ENCODE results near the gene B4GALNT1. TPM values are rescaled to one million over a fixed set of nuclear protein-coding genes. Genes with fewer than 3 reads are reported as not detected.

B4GALNT1 gene
- total RNA-seq, 2 experiments from 2014 or later: 1.2 to 3.1 TPM

DNA sequence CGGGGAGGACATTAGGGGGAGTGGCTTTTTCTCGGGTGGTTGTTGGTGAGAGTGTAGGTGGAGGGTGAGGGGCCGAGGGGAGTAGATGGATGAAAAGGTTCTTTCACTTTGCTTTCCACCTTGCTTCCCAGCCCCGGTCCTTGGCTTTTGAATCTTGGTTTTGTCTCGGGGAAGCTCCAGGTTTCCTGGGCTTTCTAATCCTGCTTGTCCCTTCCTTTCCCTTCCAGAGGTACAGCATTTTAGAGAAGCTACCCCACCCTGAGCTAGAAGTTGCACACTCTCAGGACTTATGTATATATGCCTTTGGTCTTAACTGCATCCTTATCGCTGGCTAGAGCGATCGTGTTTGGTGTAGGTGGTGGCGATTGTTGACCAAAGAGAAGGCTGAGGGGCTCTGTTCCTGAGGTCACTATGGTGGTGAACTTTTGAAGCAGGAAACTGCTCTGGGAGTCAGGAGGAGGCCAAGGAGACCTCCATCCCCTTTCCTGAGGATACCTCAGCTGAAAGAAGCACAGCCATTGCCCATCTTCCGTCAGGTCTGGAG is 41.1 kb downstream of the B4GALNT1 start:
- peak overlapping the region; percentile 78 for H3K4me3 ChIP-seq (ENCODE audit: low read depth, low read length, poor library complexity, severe bottlenecking)
- peaks cover 24% of the 10 kb centered on the region for H3K36me3 ChIP-seq (ENCODE audit: insufficient read depth, low read length)
- TF ChIP-seq CTCF (conservative IDR thresholded peaks at IDR 0.05; ENCODE audit: low read length): no peak
- TF ChIP-seq EZH2phosphoT487 (IDR thresholded peaks at IDR 0.05; ENCODE audit: borderline replicate concordance, low read depth, low read length): no peak
- BruUV-seq (replicated peaks): TSS peak; percentile 58
- H3K9me2 ChIP-seq (ENCODE audit: insufficient read depth, low read length): no peaks in the 10 kb centered on the region
- CTCF ChIA-PET (ENCODE audit: unreplicated experiment): no interaction called here
- peaks cover 18% of the 10 kb centered on the region for H3K4me1 ChIP-seq (ENCODE audit: insufficient read depth, low read length, poor library complexity, severe bottlenecking)
- POLR2A ChIA-PET: interaction anchor here (0.5 to 1.6 kb wide), 2 partner anchors 15 to 54 kb away, joined by 3 read pairs; no protein-coding TSS in a partner anchor
- no peaks in the 10 kb centered on the region for H4K20me1 ChIP-seq (ENCODE audit: insufficient read depth, low read length)
- intact Hi-C loops (cut with micrococcal nuclease; ENCODE audit: unreplicated experiment): loop anchor here (2.0 kb wide), 1 partner anchor 69 kb away; the partner anchor contains the start of gene MBD6
- no peaks in the 10 kb centered on the region for H3K9me3 ChIP-seq (ENCODE audit: low read length)
- peak overlapping the region; percentile 97; the same call in 1 of the 2 replicates for H2AFZ ChIP-seq (ENCODE audit: low read length)
- H3K27ac ChIP-seq (ENCODE audit: low read depth, low read length, poor library complexity, severe bottlenecking): no peak overlapping the region
- peak overlapping the region; percentile 99 for H3K4me2 ChIP-seq (ENCODE audit: low read length)
- DNase-seq (ENCODE audit: low spot score): no peak
- H3K79me2 ChIP-seq (ENCODE audit: insufficient read depth, low read depth, low read length): peaks cover 11% of the 10 kb centered on the region; the same call in 1 of the 2 replicates

GRCh38 chr12:57590864-57591781 is 41.9 kb downstream of the B4GALNT1 start, which contains the start of gene PIP4K2C:
Gene PIP4K2C (plus strand): TSS chr12:57591192. CDS start chr12:57591290, 98 bp downstream.
- BruUV-seq (replicated peaks): no TSS peak
- no peak for TF ChIP-seq EZH2phosphoT487 (IDR thresholded peaks at IDR 0.05; ENCODE audit: borderline replicate concordance, low read depth, low read length)
- TF ChIP-seq CTCF (conservative IDR thresholded peaks at IDR 0.05; ENCODE audit: low read length): no peak
- no peaks in the 10 kb centered on the region for H4K20me1 ChIP-seq (ENCODE audit: insufficient read depth, low read length)
- peak within 1 kb of the TSS; percentile 97 for H2AFZ ChIP-seq (ENCODE audit: low read length)
- H3K9me3 ChIP-seq (ENCODE audit: low read length): no peaks in the 10 kb centered on the region
- H3K36me3 ChIP-seq (ENCODE audit: insufficient read depth, low read length): peaks cover 18% of the 10 kb centered on the region
- intact Hi-C loops (cut with micrococcal nuclease; ENCODE audit: unreplicated experiment): loop anchor here (2.0 kb wide), 1 partner anchor 68 kb away; the partner anchor contains the start of gene MBD6
- H3K4me1 ChIP-seq (ENCODE audit: insufficient read depth, low read length, poor library complexity, severe bottlenecking): peaks cover 18% of the 10 kb centered on the region
- CTCF ChIA-PET (ENCODE audit: unreplicated experiment): no interaction called here
- peaks cover 11% of the 10 kb centered on the region; the same call in 1 of the 2 replicates for H3K79me2 ChIP-seq (ENCODE audit: insufficient read depth, low read depth, low read length)
- DNase-seq (ENCODE audit: low spot score): peak; percentile 94
- H3K4me3 ChIP-seq (ENCODE audit: low read depth, low read length, poor library complexity, severe bottlenecking): peak within 1 kb of the TSS; percentile 78
- no peak within 1 kb of the TSS for H3K27ac ChIP-seq (ENCODE audit: low read depth, low read length, poor library complexity, severe bottlenecking)
- peak within 1 kb of the TSS; percentile 99 for H3K4me2 ChIP-seq (ENCODE audit: low read length)
- H3K9me2 ChIP-seq (ENCODE audit: insufficient read depth, low read length): no peaks in the 10 kb centered on the region
- POLR2A ChIA-PET: interaction anchor here (0.6 to 1.6 kb wide), 6 partner anchors 10 to 1278 kb away, joined by 3 to 4 read pairs (median 3); partner anchors contain the start of gene TSPAN31
